Measurements from ENCODE around the gene DSCAM.

Gene DSCAM

GRCh38 chr21:40254540-40255465 is 592.2 kb downstream of the DSCAM start:
- no peak overlapping the region for H2BK120ac ChIP-seq (ENCODE audit: low read depth, low read length)
- no CpG with 5 or more reads among the region's 13 CpGs for WGBS (ENCODE audit: extremely low coverage, insufficient coverage, low lambda C conversion rate)

DNA sequence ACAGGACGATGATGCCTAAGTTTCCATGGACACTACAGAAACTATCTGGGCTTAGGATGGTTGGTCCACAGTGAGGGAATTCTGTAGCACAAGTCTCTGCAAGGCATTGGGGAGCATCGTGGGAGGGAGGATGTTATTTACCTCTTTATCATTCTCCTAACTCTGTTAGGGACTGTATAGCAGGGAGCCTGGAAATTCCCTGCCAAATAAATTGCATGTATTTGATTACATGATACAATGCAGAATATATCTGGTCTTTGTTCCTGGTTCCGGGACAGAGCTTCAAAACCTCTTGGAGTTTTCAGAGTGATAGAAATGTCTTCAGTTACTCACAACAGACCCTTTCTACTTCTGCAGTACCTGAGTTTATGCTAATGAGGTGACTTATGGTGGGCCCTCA is 593.8 kb downstream of the DSCAM start:
- no peak overlapping the region for H3K23ac ChIP-seq (ENCODE audit: low read length)
- no peak overlapping the region for H4K5ac ChIP-seq (ENCODE audit: low read length)
- H3K36me3 ChIP-seq (ENCODE audit: control insufficient read depth, insufficient read depth, low read length), result no peaks in the 10 kb centered on the region
- no peak for DNase-seq
- no peak overlapping the region for H3K4me3 ChIP-seq (ENCODE audit: low read length)
- no peak overlapping the region for H3K9ac ChIP-seq (ENCODE audit: low read length)
- H2BK5ac ChIP-seq (ENCODE audit: low read length), result no peak overlapping the region
- H3K27ac ChIP-seq (ENCODE audit: low read depth, low read length), result no peak overlapping the region
- H3K79me1 ChIP-seq (ENCODE audit: low read length), result no peaks in the 10 kb centered on the region
- H3K56ac ChIP-seq (ENCODE audit: low read length), result no peak overlapping the region
- no peaks in the 10 kb centered on the region for H3K4me1 ChIP-seq (ENCODE audit: control insufficient read depth, low read depth, low read length)
- H3K27me3 ChIP-seq (ENCODE audit: insufficient read depth, low read length, poor library complexity), result no peaks in the 10 kb centered on the region
- no peak overlapping the region for H3K4ac ChIP-seq (ENCODE audit: low read depth, low read length)
- H3K79me2 ChIP-seq (ENCODE audit: control insufficient read depth, insufficient read depth, low read length), result no peaks in the 10 kb centered on the region
- WGBS (ENCODE audit: extremely low coverage, insufficient coverage, low lambda C conversion rate), result no CpG with 5 or more reads among the region's 3 CpGs
- no peak overlapping the region for H3K4me2 ChIP-seq (ENCODE audit: low read length)
- H2BK120ac ChIP-seq (ENCODE audit: low read depth, low read length), result no peak overlapping the region
- no peak overlapping the region for H3K18ac ChIP-seq (ENCODE audit: low read length)
- H2BK15ac ChIP-seq (replicated peaks; ENCODE audit: low read depth), result no peak overlapping the region
- no peak overlapping the region for H4K8ac ChIP-seq (ENCODE audit: low read depth, low read length)
- no peak overlapping the region for H2AK5ac ChIP-seq (ENCODE audit: low read length)

More at GRCh38 chr21:40254540-40255465, 592.2 kb downstream of the DSCAM start:
- Histone ChIP-seq H3K9ac (ENCODE audit: low read length) (no peak overlapping the region), H3K4me3 (ENCODE audit: low read length) (no peak overlapping the region), H2BK5ac (ENCODE audit: low read length) (no peak overlapping the region), H3K18ac (ENCODE audit: low read length) (no peak overlapping the region), H3K4me2 (ENCODE audit: low read length) (no peak overlapping the region), H3K27ac (ENCODE audit: low read depth, low read length) (no peak overlapping the region), H2AK5ac (ENCODE audit: low read length) (no peak overlapping the region), H4K5ac (ENCODE audit: low read length) (no peak overlapping the region), H2BK15ac (replicated peaks; ENCODE audit: low read depth) (no peak overlapping the region), H3K27me3 (ENCODE audit: insufficient read depth, low read length, poor library complexity) (no peaks in the 10 kb centered on the region), H3K4ac (ENCODE audit: low read depth, low read length) (no peak overlapping the region), H3K79me1 (ENCODE audit: low read length) (no peaks in the 10 kb centered on the region), H4K8ac (ENCODE audit: low read depth, low read length) (no peak overlapping the region), H3K4me1 (ENCODE audit: control insufficient read depth, low read depth, low read length) (no peaks in the 10 kb centered on the region), H3K79me2 (ENCODE audit: control insufficient read depth, insufficient read depth, low read length) (no peaks in the 10 kb centered on the region), H3K56ac (ENCODE audit: low read length) (no peak overlapping the region), H3K36me3 (ENCODE audit: control insufficient read depth, insufficient read depth, low read length) (no peaks in the 10 kb centered on the region), H3K23ac (ENCODE audit: low read length) (no peak overlapping the region)
- no peak for DNase-seq

- Histone ChIP-seq H3K27me3 (ENCODE audit: insufficient read depth, low read length, poor library complexity) (no peaks in the 10 kb centered on the region), H2BK15ac (replicated peaks; ENCODE audit: low read depth) (no peak overlapping the region), H4K8ac (ENCODE audit: low read depth, low read length) (no peak overlapping the region), H2AK5ac (ENCODE audit: low read length) (no peak overlapping the region), H3K4ac (ENCODE audit: low read depth, low read length) (no peak overlapping the region), H4K5ac (ENCODE audit: low read length) (no peak overlapping the region), H3K4me1 (ENCODE audit: control insufficient read depth, low read depth, low read length) (no peaks in the 10 kb centered on the region), H3K4me2 (ENCODE audit: low read length) (no peak overlapping the region), H3K4me3 (ENCODE audit: low read length) (no peak overlapping the region), H2BK5ac (ENCODE audit: low read length) (no peak overlapping the region), H3K23ac (ENCODE audit: low read length) (no peak overlapping the region), H3K36me3 (ENCODE audit: control insufficient read depth, insufficient read depth, low read length) (no peaks in the 10 kb centered on the region), H3K56ac (ENCODE audit: low read length) (no peak overlapping the region), H3K79me1 (ENCODE audit: low read length) (no peaks in the 10 kb centered on the region), H3K27ac (ENCODE audit: low read depth, low read length) (no peak overlapping the region), H3K79me2 (ENCODE audit: control insufficient read depth, insufficient read depth, low read length) (no peaks in the 10 kb centered on the region), H2BK120ac (ENCODE audit: low read depth, low read length) (no peak overlapping the region), H3K18ac (ENCODE audit: low read length) (no peak overlapping the region), H3K9ac (ENCODE audit: low read length) (no peak overlapping the region)
- DNase-seq, result peak; percentile 10
- WGBS (ENCODE audit: extremely low coverage, insufficient coverage, low lambda C conversion rate), result no CpG with 5 or more reads among the region's 7 CpGs
Measured at GRCh38 chr21:40250514-40251294, 596.3 kb downstream of the DSCAM start.

DNA sequence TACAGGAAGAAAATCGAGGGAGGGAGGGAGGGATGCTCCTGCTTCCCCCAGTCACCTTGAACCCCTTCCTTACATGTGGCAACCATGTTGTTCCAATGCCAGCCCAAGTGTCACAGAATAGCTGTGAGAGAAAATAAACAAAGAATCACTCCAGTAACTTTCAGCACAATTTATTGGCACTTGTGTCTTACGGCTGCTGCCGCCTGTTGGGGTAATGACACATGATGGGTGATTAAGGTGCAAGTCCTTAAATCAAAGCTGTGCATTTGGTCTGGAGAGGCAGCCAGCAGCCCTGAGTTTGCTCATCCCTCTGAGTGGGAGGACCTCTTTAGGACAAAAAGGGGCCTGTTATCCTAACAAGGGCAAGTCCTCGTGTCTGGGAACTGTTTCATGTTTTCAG is 602.0 kb downstream of the DSCAM start:
- Histone ChIP-seq H4K8ac (ENCODE audit: low read depth, low read length) (no peak overlapping the region), H3K79me2 (ENCODE audit: control insufficient read depth, insufficient read depth, low read length) (no peaks in the 10 kb centered on the region), H2AK5ac (ENCODE audit: low read length) (no peak overlapping the region), H2BK5ac (ENCODE audit: low read length) (no peak overlapping the region), H3K4me3 (ENCODE audit: low read length) (no peak overlapping the region), H3K79me1 (ENCODE audit: low read length) (no peaks in the 10 kb centered on the region), H3K27ac (ENCODE audit: low read depth, low read length) (no peak overlapping the region), H3K4ac (ENCODE audit: low read depth, low read length) (no peak overlapping the region), H2BK120ac (ENCODE audit: low read depth, low read length) (no peak overlapping the region), H3K23ac (ENCODE audit: low read length) (no peak overlapping the region), H3K36me3 (ENCODE audit: control insufficient read depth, insufficient read depth, low read length) (no peaks in the 10 kb centered on the region), H4K5ac (ENCODE audit: low read length) (no peak overlapping the region), H3K56ac (ENCODE audit: low read length) (no peak overlapping the region), H3K18ac (ENCODE audit: low read length) (no peak overlapping the region), H2BK15ac (replicated peaks; ENCODE audit: low read depth) (no peak overlapping the region), H3K4me1 (ENCODE audit: control insufficient read depth, low read depth, low read length) (no peaks in the 10 kb centered on the region), H3K9ac (ENCODE audit: low read length) (no peak overlapping the region), H3K27me3 (ENCODE audit: insufficient read depth, low read length, poor library complexity) (no peaks in the 10 kb centered on the region), H3K4me2 (ENCODE audit: low read length) (no peak overlapping the region)
- DNase-seq, result no peak
- WGBS (ENCODE audit: extremely low coverage, insufficient coverage, low lambda C conversion rate), result no CpG with 5 or more reads among the region's 4 CpGs

GRCh38 chr21:40243685-40244084 is 603.3 kb downstream of the DSCAM start:
- WGBS (ENCODE audit: extremely low coverage, insufficient coverage, low lambda C conversion rate), result no CpG with 5 or more reads among the region's 5 CpGs
- no peak overlapping the region for H3K27ac ChIP-seq (ENCODE audit: low read depth, low read length)

More at GRCh38 chr21:40243685-40244084, 603.3 kb downstream of the DSCAM start:
- Histone ChIP-seq H2BK120ac (ENCODE audit: low read depth, low read length) (no peak overlapping the region), H3K79me1 (ENCODE audit: low read length) (no peaks in the 10 kb centered on the region), H2AK5ac (ENCODE audit: low read length) (no peak overlapping the region), H4K5ac (ENCODE audit: low read length) (no peak overlapping the region), H3K79me2 (ENCODE audit: control insufficient read depth, insufficient read depth, low read length) (no peaks in the 10 kb centered on the region), H4K8ac (ENCODE audit: low read depth, low read length) (no peak overlapping the region), H3K18ac (ENCODE audit: low read length) (no peak overlapping the region), H3K23ac (ENCODE audit: low read length) (no peak overlapping the region), H3K36me3 (ENCODE audit: control insufficient read depth, insufficient read depth, low read length) (no peaks in the 10 kb centered on the region), H2BK15ac (replicated peaks; ENCODE audit: low read depth) (no peak overlapping the region), H3K4ac (ENCODE audit: low read depth, low read length) (no peak overlapping the region), H2BK5ac (ENCODE audit: low read length) (no peak overlapping the region), H3K9ac (ENCODE audit: low read length) (no peak overlapping the region), H3K4me3 (ENCODE audit: low read length) (no peak overlapping the region), H3K27me3 (ENCODE audit: insufficient read depth, low read length, poor library complexity) (no peaks in the 10 kb centered on the region), H3K4me1 (ENCODE audit: control insufficient read depth, low read depth, low read length) (no peaks in the 10 kb centered on the region), H3K56ac (ENCODE audit: low read length) (no peak overlapping the region), H3K4me2 (ENCODE audit: low read length) (no peak overlapping the region)
- DNase-seq, result no peak
